MM.1S (cell line): Measurements from ENCODE around the gene LRIF1.
"Not testable (repeated sequence)": the region's sequence is repeated elsewhere in the genome, so short reads cannot be mapped to it uniquely, and the experiment has no call there.

Experiments
- DNase-seq: peaks from one replicate; pipeline ENCODE4 v3.0.0-alpha.2; 2015
- H2AFZ ChIP-seq: fragments of 300-600 bp; sonication (generic); 2 replicates; pipeline ENCODE4 v1.6.0; 2016; ENCODE audit warnings: antibody characterized with exemption, low read length
- H3F3A ChIP-seq: fragments of 300-600 bp; sonication (generic); 2 replicates; pipeline ENCODE4 v1.6.1; 2016; ENCODE audit warnings: mild to moderate bottlenecking, antibody characterized with exemption, low read length, moderate library complexity, mixed read lengths; ENCODE audit not compliant: insufficient read depth
- H3K27ac ChIP-seq: fragments of 300-600 bp; sonication (generic); 2 replicates; pipeline ENCODE4 v1.5.1; 2016; ENCODE audit warnings: mild to moderate bottlenecking, low read length
- H3K27me3 ChIP-seq: fragments of 300-600 bp; sonication (generic); replicated peaks from 2 replicates; pipeline ENCODE4 v1.6.0; 2016; ENCODE audit warnings: low read length; ENCODE audit not compliant: insufficient read depth
- H3K36me3 ChIP-seq: fragments of 300-600 bp; sonication (generic); replicated peaks from 2 replicates; pipeline ENCODE4 v1.6.1; 2016; ENCODE audit warnings: mild to moderate bottlenecking, low read length, mixed read lengths; ENCODE audit not compliant: insufficient read depth
- H3K4me1 ChIP-seq: fragments of 300-600 bp; sonication (generic); 2 replicates; pipeline ENCODE4 v1.6.1; 2016; ENCODE audit warnings: low read length, mixed read lengths
- H3K4me2 ChIP-seq: fragments of 300-600 bp; sonication (generic); 2 replicates; pipeline ENCODE4 v1.6.0; 2016; ENCODE audit warnings: low read depth, low read length
- H3K4me3 ChIP-seq: fragments of 300-600 bp; sonication (generic); 2 replicates; pipeline ENCODE4 v1.5.1; 2016; ENCODE audit warnings: low read length, mixed read lengths
- H3K79me2 ChIP-seq: fragments of 300-600 bp; sonication (generic); 2 replicates; pipeline ENCODE4 v1.6.1; 2016; ENCODE audit warnings: mixed run types, low read length, mixed read lengths
- H3K9ac ChIP-seq: fragments of 300-600 bp; sonication (generic); 2 replicates; pipeline ENCODE4 v1.6.1; 2016; ENCODE audit warnings: low read length, mixed read lengths
- H3K9me2 ChIP-seq: fragments of 300-600 bp; sonication (generic); replicated peaks from 2 replicates; pipeline ENCODE4 v1.6.1; 2016; ENCODE audit warnings: mild to moderate bottlenecking, low read length, mixed read lengths; ENCODE audit not compliant: insufficient read depth
- H3K9me3 ChIP-seq: fragments of 300-600 bp; sonication (generic); replicated peaks from 2 replicates; pipeline ENCODE4 v1.6.1; 2016; ENCODE audit warnings: mild to moderate bottlenecking, low read length, mixed read lengths; ENCODE audit not compliant: insufficient read depth
- H4K20me1 ChIP-seq: fragments of 300-600 bp; sonication (generic); 2 replicates; pipeline ENCODE4 v1.6.1; 2016; ENCODE audit warnings: mild to moderate bottlenecking, low read length, moderate library complexity, mixed read lengths; ENCODE audit not compliant: insufficient read depth
- EZH2 ChIP-seq: fragments of 300-600 bp; sonication (generic); optimal IDR thresholded peaks from 2 replicates; pipeline ENCODE3; 2017; ENCODE audit warnings: low read depth, mild to moderate bottlenecking, antibody characterized with exemption, low read length, mixed read lengths
- EZH2phosphoT487 ChIP-seq: fragments of 300-600 bp; sonication (generic); IDR thresholded peaks from 2 replicates; pipeline ENCODE4 v1.6.1; 2018; ENCODE audit warnings: antibody characterized with exemption, low read length
- TF ChIP-seq, protein P1 (sequence below): fragments of 300-600 bp; sonication (generic); IDR thresholded peaks from 2 replicates; pipeline ENCODE4 v1.5.1; 2016; ENCODE audit warnings: antibody characterized with exemption, low read length, mixed read lengths

LRIF1 gene

DNA sequence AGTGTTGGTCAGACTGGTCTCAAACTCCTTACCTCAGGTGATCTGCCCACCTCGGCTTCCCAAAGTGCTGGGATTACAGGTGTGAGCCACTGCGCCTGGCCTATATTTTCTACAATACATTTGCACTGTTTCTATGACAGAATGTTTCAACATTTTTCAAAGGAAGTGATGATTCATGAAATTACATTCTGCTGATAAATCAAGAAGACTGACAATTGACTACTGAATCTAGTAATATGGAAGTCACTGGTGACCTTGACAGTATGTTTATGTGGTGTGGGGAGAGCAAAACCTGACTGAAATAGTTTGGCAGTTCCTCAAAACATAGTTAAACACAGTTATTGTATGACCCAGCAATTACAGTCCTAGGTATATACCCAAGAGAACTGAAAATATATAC is 18.1 kb downstream of the LRIF1 start:
- no peak overlapping the region for H3K4me2 ChIP-seq
- no peak overlapping the region for H3K9ac ChIP-seq
- no peaks in the 10 kb centered on the region for H3K36me3 ChIP-seq
- no peak overlapping the region for H3K4me3 ChIP-seq
- H3K9me3 ChIP-seq = no peaks in the 10 kb centered on the region
- H3K9me2 ChIP-seq = no peaks in the 10 kb centered on the region
- no peak for DNase-seq
- no peak overlapping the region for H2AFZ ChIP-seq
- H3K4me1 ChIP-seq = no peaks in the 10 kb centered on the region
- no peaks in the 10 kb centered on the region for H4K20me1 ChIP-seq
- no peaks in the 10 kb centered on the region for H3K79me2 ChIP-seq
- no peaks in the 10 kb centered on the region for H3F3A ChIP-seq
- TF ChIP-seq, protein P1, sequence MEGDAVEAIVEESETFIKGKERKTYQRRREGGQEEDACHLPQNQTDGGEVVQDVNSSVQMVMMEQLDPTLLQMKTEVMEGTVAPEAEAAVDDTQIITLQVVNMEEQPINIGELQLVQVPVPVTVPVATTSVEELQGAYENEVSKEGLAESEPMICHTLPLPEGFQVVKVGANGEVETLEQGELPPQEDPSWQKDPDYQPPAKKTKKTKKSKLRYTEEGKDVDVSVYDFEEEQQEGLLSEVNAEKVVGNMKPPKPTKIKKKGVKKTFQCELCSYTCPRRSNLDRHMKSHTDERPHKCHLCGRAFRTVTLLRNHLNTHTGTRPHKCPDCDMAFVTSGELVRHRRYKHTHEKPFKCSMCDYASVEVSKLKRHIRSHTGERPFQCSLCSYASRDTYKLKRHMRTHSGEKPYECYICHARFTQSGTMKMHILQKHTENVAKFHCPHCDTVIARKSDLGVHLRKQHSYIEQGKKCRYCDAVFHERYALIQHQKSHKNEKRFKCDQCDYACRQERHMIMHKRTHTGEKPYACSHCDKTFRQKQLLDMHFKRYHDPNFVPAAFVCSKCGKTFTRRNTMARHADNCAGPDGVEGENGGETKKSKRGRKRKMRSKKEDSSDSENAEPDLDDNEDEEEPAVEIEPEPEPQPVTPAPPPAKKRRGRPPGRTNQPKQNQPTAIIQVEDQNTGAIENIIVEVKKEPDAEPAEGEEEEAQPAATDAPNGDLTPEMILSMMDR = no peak
- TF ChIP-seq EZH2phosphoT487 (no peak), EZH2 (no peak)
- H3K27me3 ChIP-seq = no peaks in the 10 kb centered on the region
- no peak overlapping the region for H3K27ac ChIP-seq

DNA sequence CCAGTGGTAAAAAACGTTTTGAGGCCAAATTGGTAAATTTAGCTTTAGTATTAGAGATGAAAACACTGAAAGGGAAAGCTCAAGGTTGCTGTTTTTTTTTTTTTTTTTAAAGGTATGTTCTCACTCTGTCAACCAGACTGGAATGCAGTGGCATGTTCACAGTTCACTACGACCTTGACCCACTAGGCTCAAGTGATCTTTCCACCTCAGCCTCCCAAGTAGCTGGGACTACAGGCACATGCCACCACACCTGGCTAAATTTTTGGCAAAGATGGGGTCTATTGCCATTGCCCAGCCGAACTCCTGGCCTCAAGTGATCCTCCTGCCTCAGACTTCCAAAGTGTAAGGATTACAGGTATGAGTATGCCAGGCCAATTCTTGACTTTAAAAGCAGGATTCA is 18.9 kb downstream of the LRIF1 start:
- TF ChIP-seq EZH2phosphoT487 = no peak
- TF ChIP-seq EZH2 = no peak
- TF ChIP-seq, protein P1 = no peak
- Histone ChIP-seq H3F3A (no peaks in the 10 kb centered on the region), H3K79me2 (no peaks in the 10 kb centered on the region), H3K4me1 (no peaks in the 10 kb centered on the region), H3K4me2 (no peak overlapping the region), H4K20me1 (no peaks in the 10 kb centered on the region), H3K36me3 (no peaks in the 10 kb centered on the region), H3K9ac (no peak overlapping the region), H3K27me3 (no peaks in the 10 kb centered on the region), H3K9me2 (no peaks in the 10 kb centered on the region), H3K4me3 (no peak overlapping the region), H3K27ac (no peak overlapping the region), H3K9me3 (no peaks in the 10 kb centered on the region), H2AFZ (no peak overlapping the region)
- no peak for DNase-seq

DNA sequence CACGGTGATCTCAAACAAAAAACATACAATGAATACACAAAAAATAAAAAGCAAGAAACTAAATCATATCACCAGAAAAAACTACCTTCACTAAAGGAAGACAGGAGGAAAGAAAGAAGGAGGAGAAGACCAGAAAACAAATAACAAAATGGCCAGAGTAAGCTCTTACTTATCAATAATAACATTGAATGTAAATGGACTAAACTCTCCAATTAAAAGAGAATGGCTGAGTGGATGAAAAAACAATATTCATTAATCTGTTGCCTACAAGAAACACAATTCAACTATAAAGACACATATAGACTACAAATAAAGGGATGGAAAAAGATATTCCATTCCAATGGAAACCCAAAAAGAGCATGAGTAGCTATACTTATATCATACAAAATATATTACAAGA is 27.2 kb downstream of the LRIF1 start:
- H3K9ac ChIP-seq = no peak overlapping the region
- H3K4me3 ChIP-seq = no peak overlapping the region
- H3K9me3 ChIP-seq = no peaks in the 10 kb centered on the region
- no peaks in the 10 kb centered on the region for H3F3A ChIP-seq
- no peak for DNase-seq
- H3K4me1 ChIP-seq = no peaks in the 10 kb centered on the region
- no peaks in the 10 kb centered on the region for H3K36me3 ChIP-seq
- H3K27me3 ChIP-seq = no peaks in the 10 kb centered on the region
- H3K79me2 ChIP-seq = no peaks in the 10 kb centered on the region
- no peak for TF ChIP-seq EZH2
- TF ChIP-seq, protein P1 = no peak
- no peak for TF ChIP-seq EZH2phosphoT487
- H3K27ac ChIP-seq = no peak overlapping the region
- no peak overlapping the region for H3K4me2 ChIP-seq
- no peaks in the 10 kb centered on the region for H4K20me1 ChIP-seq
- H3K9me2 ChIP-seq = no peaks in the 10 kb centered on the region
- no peak overlapping the region for H2AFZ ChIP-seq

DNA sequence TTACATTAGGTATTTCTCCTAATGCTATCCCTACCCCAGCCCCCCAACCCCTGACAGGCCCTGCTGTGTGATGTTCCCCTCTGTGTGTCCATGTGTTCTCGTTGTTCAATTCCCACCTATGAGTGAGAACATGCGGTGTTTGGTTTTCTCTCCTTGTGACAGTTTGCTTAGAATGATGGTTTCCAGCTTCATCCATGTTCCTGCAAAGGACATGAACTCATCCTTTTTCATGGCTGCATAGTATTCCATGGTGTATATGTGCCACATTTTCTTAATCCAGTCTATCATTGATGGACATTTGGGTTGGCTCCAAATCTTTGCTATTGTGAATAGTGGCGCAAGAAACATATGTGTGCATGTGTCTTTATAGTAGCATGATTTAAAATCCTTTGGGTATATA is 32.6 kb downstream of the LRIF1 start:
- not testable (repeated sequence) for H3K27ac ChIP-seq, DNase-seq, H3K4me1 ChIP-seq, H3K79me2 ChIP-seq, H3K27me3 ChIP-seq, H3K36me3 ChIP-seq, H4K20me1 ChIP-seq, H3F3A ChIP-seq, H3K4me3 ChIP-seq, H2AFZ ChIP-seq, H3K9me3 ChIP-seq, H3K9me2 ChIP-seq, H3K4me2 ChIP-seq, H3K9ac ChIP-seq
